Testis (tissue), 3 donors: Measurements from ENCODE around the gene IL16. TPM values are rescaled to one million over a fixed set of nuclear protein-coding genes. Genes with fewer than 3 reads are reported as not detected.

ENCODE experiments used
- DNase-seq: peaks from one replicate; pipeline ENCODE4 v3.0.0-alpha.2; 2019
- H3K27ac ChIP-seq, 2 donors: fragments of 200-600 bp; sonication (generic); one replicate each; pipeline ENCODE4 v1.5.1; 2019
- H3K27me3 ChIP-seq: fragments of 200-600 bp; sonication (generic); one replicate; pipeline ENCODE4 v1.5.1; 2019
- H3K36me3 ChIP-seq: fragments of 200-600 bp; sonication (generic); one replicate; pipeline ENCODE4 v1.5.1; 2017; ENCODE audit warnings: low read depth; ENCODE audit errors: missing control alignments
- H3K4me1 ChIP-seq: fragments of 200-600 bp; sonication (generic); one replicate; pipeline ENCODE4 v1.5.1; 2019
- H3K4me3 ChIP-seq, 2 donors: fragments of 200-600 bp; sonication (generic); one replicate each; pipeline ENCODE4 v1.5.1; 2017 to 2019
- H3K9me3 ChIP-seq: fragments of 200-600 bp; sonication (generic); one replicate; pipeline ENCODE4 v1.5.1; 2017
- POLR2A ChIP-seq: fragments of 450-650 bp; IDR thresholded peaks from one replicate; pipeline ENCODE4 v1.6.1; 2017; ENCODE audit warnings: antibody characterized with exemption, mild to moderate bottlenecking, moderate library complexity
- WGBS, 2 donors: methylation state at CpG; one replicate each; pipeline ENCODE4 v1.1.5; 2018; 5-methylcytosine and 5-hydroxymethylcytosine counted together
- intact Hi-C: fragments of 100-400 bp; cut with DNase I; formaldehyde crosslinking; loops from one replicate; pipeline ENCODE4 v1.15.1; 2023; ENCODE audit warnings: low total_unique reads
- polyA plus RNA-seq: library from polyadenylated mRNA; stranded (reverse); fragments of 350-450 nt; fragmentation: Illumina TruSeq; extraction: RNeasy Lipid Tissue Mini Kit (QIAGEN cat#74804); gene quantifications from one replicate; pipeline ENCODE4 v1.2.3, GENCODE V29; 2014; ENCODE audit warnings: low read depth, low replicate concordance; ENCODE audit not compliant: insufficient read depth
- total RNA-seq, 2 donors: library from RNA; depleted of rRNA; stranded (reverse); fragments of >200 nt; gene quantifications; one replicate each; pipeline ENCODE4 v1.2.3, GENCODE V29; 2016
- TF ChIP-seq, protein P1 (sequence below), 3 experiments: fragments of 450-650 bp in 2 of 3; fragments of 200-600 bp in 1 of 3; sonication (generic) in 1 of 3; IDR thresholded peaks; one replicate each; pipeline ENCODE4 v1.5.1; 2016 to 2019; ENCODE audit warnings: antibody characterized with exemption in 3 of 3, mild to moderate bottlenecking in 2 of 3, moderate library complexity in 1 of 3

Gene IL16
- total and polyA plus RNA-seq, 3 donors from 2014 or later, result 13.1 to 17.6 (median 14.9) TPM

GRCh38 chr15:81282606-81282895 lies 85.9 kb downstream of the IL16 start:
- Histone ChIP-seq H3K27ac (no peak overlapping the region), H3K4me1 (no peaks in the 10 kb centered on the region), H3K36me3 (no peaks in the 10 kb centered on the region), H3K27me3 (no peaks in the 10 kb centered on the region), H3K4me3 (no peak overlapping the region), H3K9me3 (no peaks in the 10 kb centered on the region)
- 92 to 96% methylated on average over 18 of the region's 18 CpGs for WGBS, 2 donors
- intact Hi-C loops, result no loop called here
- no peak for DNase-seq
- TF ChIP-seq, protein P1, sequence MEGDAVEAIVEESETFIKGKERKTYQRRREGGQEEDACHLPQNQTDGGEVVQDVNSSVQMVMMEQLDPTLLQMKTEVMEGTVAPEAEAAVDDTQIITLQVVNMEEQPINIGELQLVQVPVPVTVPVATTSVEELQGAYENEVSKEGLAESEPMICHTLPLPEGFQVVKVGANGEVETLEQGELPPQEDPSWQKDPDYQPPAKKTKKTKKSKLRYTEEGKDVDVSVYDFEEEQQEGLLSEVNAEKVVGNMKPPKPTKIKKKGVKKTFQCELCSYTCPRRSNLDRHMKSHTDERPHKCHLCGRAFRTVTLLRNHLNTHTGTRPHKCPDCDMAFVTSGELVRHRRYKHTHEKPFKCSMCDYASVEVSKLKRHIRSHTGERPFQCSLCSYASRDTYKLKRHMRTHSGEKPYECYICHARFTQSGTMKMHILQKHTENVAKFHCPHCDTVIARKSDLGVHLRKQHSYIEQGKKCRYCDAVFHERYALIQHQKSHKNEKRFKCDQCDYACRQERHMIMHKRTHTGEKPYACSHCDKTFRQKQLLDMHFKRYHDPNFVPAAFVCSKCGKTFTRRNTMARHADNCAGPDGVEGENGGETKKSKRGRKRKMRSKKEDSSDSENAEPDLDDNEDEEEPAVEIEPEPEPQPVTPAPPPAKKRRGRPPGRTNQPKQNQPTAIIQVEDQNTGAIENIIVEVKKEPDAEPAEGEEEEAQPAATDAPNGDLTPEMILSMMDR (IDR thresholded peaks at IDR 0.05), result no peak
- no peak for TF ChIP-seq POLR2A

DNA sequence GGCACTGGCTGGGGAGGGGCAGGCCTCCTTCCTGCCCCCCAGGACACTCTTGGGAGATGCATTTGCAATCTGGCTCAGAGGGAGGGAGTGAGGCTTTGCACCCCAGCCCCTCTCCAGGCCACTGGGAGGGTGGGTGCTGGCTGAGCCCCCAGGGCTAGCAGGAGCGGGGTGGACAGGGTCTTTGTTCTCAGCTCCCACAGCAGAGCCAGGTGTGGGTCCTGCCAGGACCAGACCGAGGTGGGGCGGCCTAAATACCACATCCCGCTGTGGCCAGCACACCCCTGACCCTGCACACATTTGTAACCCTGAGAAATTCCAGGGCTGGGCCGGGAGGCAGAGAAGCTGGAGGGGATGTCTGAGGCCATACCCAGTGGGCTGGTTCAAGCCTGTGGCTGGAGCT lies 86.2 kb downstream of the IL16 start:
- no peaks in the 10 kb centered on the region for H3K9me3 ChIP-seq
- H3K27me3 ChIP-seq, result no peaks in the 10 kb centered on the region
- 91 to 100% methylated on average over 1 to 5 of the region's 5 CpGs for WGBS, 2 donors
- no peaks in the 10 kb centered on the region for H3K4me1 ChIP-seq
- TF ChIP-seq, protein P1 (IDR thresholded peaks at IDR 0.05), result no peak
- no peak for TF ChIP-seq POLR2A
- no peak for DNase-seq
- no peak overlapping the region for H3K27ac ChIP-seq
- no peak overlapping the region for H3K4me3 ChIP-seq
- no peaks in the 10 kb centered on the region for H3K36me3 ChIP-seq
- intact Hi-C loops, result no loop called here

GRCh38 chr15:81284256-81285031 lies 87.8 kb downstream of the IL16 start:
- H3K36me3 ChIP-seq, result no peaks in the 10 kb centered on the region
- no peak for TF ChIP-seq POLR2A
- TF ChIP-seq, protein P1 (IDR thresholded peaks at IDR 0.05), result no peak
- no peaks in the 10 kb centered on the region for H3K27me3 ChIP-seq
- H3K4me3 ChIP-seq, result no peak overlapping the region
- WGBS, 2 donors, result 75 to 78% methylated on average over 5 of the region's 5 CpGs
- H3K4me1 ChIP-seq, result no peaks in the 10 kb centered on the region
- no peak for DNase-seq
- H3K27ac ChIP-seq, result no peak overlapping the region
- H3K9me3 ChIP-seq, result no peaks in the 10 kb centered on the region
- intact Hi-C loops, result no loop called here

- 97 to 99% methylated on average over 6 of the region's 6 CpGs for WGBS, 2 donors
- H3K27ac ChIP-seq, result no peak overlapping the region
- DNase-seq, result no peak
- H3K4me1 ChIP-seq, result no peaks in the 10 kb centered on the region
- no peaks in the 10 kb centered on the region for H3K36me3 ChIP-seq
- intact Hi-C loops, result no loop called here
- H3K9me3 ChIP-seq, result no peaks in the 10 kb centered on the region
- H3K27me3 ChIP-seq, result no peaks in the 10 kb centered on the region
- no peak for TF ChIP-seq POLR2A
- TF ChIP-seq, protein P1 (IDR thresholded peaks at IDR 0.05), result no peak
- H3K4me3 ChIP-seq, result no peak overlapping the region
These were observed 88.8 kb downstream of the IL16 start for GRCh38 chr15:81285461-81285860.

DNA sequence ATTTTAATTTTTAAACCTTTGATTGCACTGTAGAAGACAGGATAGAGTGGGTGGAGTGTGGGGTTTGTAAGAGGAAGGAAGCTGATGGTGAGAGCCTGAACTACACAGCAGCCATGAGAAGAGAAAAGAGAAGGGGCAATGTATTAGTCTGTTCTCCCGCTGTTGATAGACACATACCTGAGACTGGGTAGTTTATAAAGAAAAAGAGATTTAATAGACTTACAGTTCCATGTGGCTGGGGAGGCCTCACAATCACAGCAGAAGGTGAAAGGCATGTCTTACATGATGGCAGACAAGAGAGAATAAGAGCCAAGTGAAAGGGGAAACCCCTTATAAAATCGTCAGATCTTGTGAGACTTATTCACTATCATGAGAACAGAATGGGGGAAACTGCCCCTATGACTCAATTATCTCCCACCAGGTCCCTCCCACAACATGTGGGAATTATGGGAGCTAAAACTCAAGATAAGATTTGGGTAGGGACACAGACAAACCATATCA lies 90.0 kb downstream of the IL16 start:
- intact Hi-C loops, result no loop called here
- no peak for DNase-seq
- Histone ChIP-seq H3K27me3 (no peaks in the 10 kb centered on the region), H3K27ac (no peak overlapping the region), H3K4me3 (no peak overlapping the region), H3K36me3 (no peaks in the 10 kb centered on the region), H3K4me1 (no peaks in the 10 kb centered on the region), H3K9me3 (no peaks in the 10 kb centered on the region)
- TF ChIP-seq, protein P1 (IDR thresholded peaks at IDR 0.05), result no peak
- TF ChIP-seq POLR2A, result no peak
- WGBS, 2 donors, result 73 to 77% methylated on average over 2 of the region's 2 CpGs
